ENCODE data around the gene TMEM255B. TPM values are rescaled to one million over a fixed set of nuclear protein-coding genes. Genes with fewer than 3 reads are reported as not detected.
A peak's percentile ranks its signal among the peaks of the same experiment; 100 is the strongest.

The TMEM255B gene
- total RNA-seq, 1 donor from 2014 or later = 13.8 TPM

- peaks cover 11% of the 10 kb centered on the region for H3K9me3 Mint-ChIP-seq (ENCODE audit: unreplicated experiment)
Measured at GRCh38 chr13:113740286-113740556, 18.8 kb upstream of the TMEM255B start.

GRCh38 chr13:113740661-113741060, 18.4 kb upstream of the TMEM255B start:
- DNase-seq = no peak
- no peak for TF ChIP-seq CTCF (IDR thresholded peaks at IDR 0.05; ENCODE audit: partially characterized antibody, unreplicated experiment)
- H3K36me3 Mint-ChIP-seq (ENCODE audit: unreplicated experiment) = no peaks in the 10 kb centered on the region
- H3K27me3 Mint-ChIP-seq (ENCODE audit: unreplicated experiment) = peaks cover 5% of the 10 kb centered on the region
- peaks cover 12% of the 10 kb centered on the region for H3K4me1 Mint-ChIP-seq (ENCODE audit: low read depth, unreplicated experiment)
- no peak overlapping the region for H3K4me3 Mint-ChIP-seq (ENCODE audit: unreplicated experiment)
- H3K27ac Mint-ChIP-seq (ENCODE audit: unreplicated experiment) = no peak overlapping the region
- peaks cover 11% of the 10 kb centered on the region for H3K9me3 Mint-ChIP-seq (ENCODE audit: unreplicated experiment)

More at GRCh38 chr13:113740286-113740556, 18.8 kb upstream of the TMEM255B start:
- Mint-ChIP-seq H3K36me3 (ENCODE audit: unreplicated experiment) (no peaks in the 10 kb centered on the region), H3K4me1 (ENCODE audit: low read depth, unreplicated experiment) (peaks cover 12% of the 10 kb centered on the region), H3K4me3 (ENCODE audit: unreplicated experiment) (no peak overlapping the region), H3K27ac (ENCODE audit: unreplicated experiment) (no peak overlapping the region), H3K27me3 (ENCODE audit: unreplicated experiment) (peaks cover 3% of the 10 kb centered on the region)
- no peak for DNase-seq
- TF ChIP-seq CTCF (IDR thresholded peaks at IDR 0.05; ENCODE audit: partially characterized antibody, unreplicated experiment) = no peak

- H3K27ac Mint-ChIP-seq (ENCODE audit: unreplicated experiment) = no peak overlapping the region
- peaks cover 11% of the 10 kb centered on the region for H3K9me3 Mint-ChIP-seq (ENCODE audit: unreplicated experiment)
- H3K36me3 Mint-ChIP-seq (ENCODE audit: unreplicated experiment) = no peaks in the 10 kb centered on the region
- no peak for DNase-seq
- H3K4me1 Mint-ChIP-seq (ENCODE audit: low read depth, unreplicated experiment) = peaks cover 14% of the 10 kb centered on the region
- H3K4me3 Mint-ChIP-seq (ENCODE audit: unreplicated experiment) = no peak overlapping the region
- no peak for TF ChIP-seq CTCF (IDR thresholded peaks at IDR 0.05; ENCODE audit: partially characterized antibody, unreplicated experiment)
- H3K27me3 Mint-ChIP-seq (ENCODE audit: unreplicated experiment) = peaks cover 7% of the 10 kb centered on the region
Measured at GRCh38 chr13:113741191-113741668, 17.8 kb upstream of the TMEM255B start.

GRCh38 chr13:113742000-113742441, 17.0 kb upstream of the TMEM255B start:
- Mint-ChIP-seq H3K27ac (ENCODE audit: unreplicated experiment) (no peak overlapping the region), H3K9me3 (ENCODE audit: unreplicated experiment) (peaks cover 11% of the 10 kb centered on the region), H3K4me1 (ENCODE audit: low read depth, unreplicated experiment) (peaks cover 17% of the 10 kb centered on the region), H3K4me3 (ENCODE audit: unreplicated experiment) (no peak overlapping the region), H3K36me3 (ENCODE audit: unreplicated experiment) (no peaks in the 10 kb centered on the region), H3K27me3 (ENCODE audit: unreplicated experiment) (peaks cover 7% of the 10 kb centered on the region)
- TF ChIP-seq CTCF (IDR thresholded peaks at IDR 0.05; ENCODE audit: partially characterized antibody, unreplicated experiment) = no peak
- peak; percentile 65 for DNase-seq

- H3K36me3 Mint-ChIP-seq (ENCODE audit: unreplicated experiment) = no peaks in the 10 kb centered on the region
- H3K9me3 Mint-ChIP-seq (ENCODE audit: unreplicated experiment) = peaks cover 10% of the 10 kb centered on the region
- no peak overlapping the region for H3K27ac Mint-ChIP-seq (ENCODE audit: unreplicated experiment)
- DNase-seq = no peak
- H3K4me3 Mint-ChIP-seq (ENCODE audit: unreplicated experiment) = no peak overlapping the region
- no peak for TF ChIP-seq CTCF (IDR thresholded peaks at IDR 0.05; ENCODE audit: partially characterized antibody, unreplicated experiment)
- peaks cover 7% of the 10 kb centered on the region for H3K27me3 Mint-ChIP-seq (ENCODE audit: unreplicated experiment)
- peaks cover 17% of the 10 kb centered on the region for H3K4me1 Mint-ChIP-seq (ENCODE audit: low read depth, unreplicated experiment)
Measured at GRCh38 chr13:113742445-113743120, 16.4 kb upstream of the TMEM255B start.

Measured in glutamatergic neuron (in vitro differentiated cells).